Stromal cell of bone marrow (primary cell): ENCODE measurements around the gene DOK7.
"Not testable (repeated sequence)": the region's sequence is repeated elsewhere in the genome, so short reads cannot be mapped to it uniquely, and the experiment has no call there.

Experiments
- DNase-seq: peaks from one replicate; pipeline ENCODE4 v3.0.0-alpha.2; 2012; ENCODE audit warnings: low read depth

Gene DOK7

DNA sequence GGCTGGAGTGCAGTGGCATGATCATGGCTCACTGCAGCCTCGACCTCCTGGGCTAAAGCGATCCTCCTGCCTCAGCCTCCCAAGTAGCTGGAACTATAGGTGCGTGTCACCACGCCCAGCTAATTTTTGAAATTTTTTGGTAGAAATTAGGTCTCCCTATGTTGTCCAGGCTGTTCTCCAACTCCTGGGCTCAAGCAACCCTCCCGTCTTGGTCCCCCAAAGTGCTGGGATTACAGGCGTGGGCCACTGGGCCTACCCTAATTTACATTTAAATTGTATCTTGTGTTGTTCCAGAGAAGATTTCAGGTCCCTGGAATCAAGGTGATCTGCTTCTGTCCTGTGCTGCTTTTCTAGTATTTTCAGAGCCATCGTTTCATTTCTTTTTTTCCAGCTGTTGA lies 70.3 kb downstream of the DOK7 start:
- no peak for DNase-seq

DNA sequence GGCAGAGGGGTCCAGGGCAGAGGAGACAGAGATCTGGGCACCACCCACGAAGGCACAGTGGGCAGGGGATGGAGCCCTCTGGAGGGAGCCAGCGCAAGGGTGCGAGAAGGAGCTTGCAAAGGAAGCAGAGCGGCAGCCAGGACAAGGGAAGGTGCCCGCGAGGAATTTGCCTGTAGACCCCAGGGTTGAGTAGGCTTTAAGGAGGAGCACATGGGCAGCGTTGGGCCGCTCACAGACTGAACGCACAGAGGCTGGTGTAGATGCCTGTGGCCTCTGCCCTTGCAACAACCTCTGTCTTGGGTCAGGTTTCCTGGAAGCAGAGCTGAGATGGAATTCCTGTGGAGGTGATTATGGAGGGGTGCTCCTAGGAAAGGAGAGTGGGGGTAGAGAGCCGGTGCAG lies 72.7 kb downstream of the DOK7 start:
- DNase-seq: not testable (repeated sequence)

DNA sequence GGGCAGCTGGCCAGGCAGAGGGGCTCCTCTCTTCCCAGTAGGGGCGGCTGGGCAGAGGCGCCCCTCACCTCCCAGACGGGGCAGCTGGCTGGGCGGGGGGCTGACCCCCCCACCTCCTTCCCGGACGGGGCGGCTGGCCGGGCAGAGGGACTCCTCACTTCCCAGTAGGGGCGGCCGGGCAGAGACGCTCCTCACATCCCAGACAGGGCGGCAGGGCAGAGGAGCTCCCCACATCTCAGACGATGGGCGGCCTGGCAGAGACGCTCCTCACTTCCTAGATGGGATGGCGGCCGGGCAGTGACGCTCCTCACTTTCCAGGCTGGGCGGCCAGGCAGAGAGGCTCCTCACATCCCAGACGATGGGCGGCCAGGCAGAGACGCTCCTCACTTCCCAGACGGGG lies 75.8 kb downstream of the DOK7 start:
- not testable (repeated sequence) for DNase-seq

DNA sequence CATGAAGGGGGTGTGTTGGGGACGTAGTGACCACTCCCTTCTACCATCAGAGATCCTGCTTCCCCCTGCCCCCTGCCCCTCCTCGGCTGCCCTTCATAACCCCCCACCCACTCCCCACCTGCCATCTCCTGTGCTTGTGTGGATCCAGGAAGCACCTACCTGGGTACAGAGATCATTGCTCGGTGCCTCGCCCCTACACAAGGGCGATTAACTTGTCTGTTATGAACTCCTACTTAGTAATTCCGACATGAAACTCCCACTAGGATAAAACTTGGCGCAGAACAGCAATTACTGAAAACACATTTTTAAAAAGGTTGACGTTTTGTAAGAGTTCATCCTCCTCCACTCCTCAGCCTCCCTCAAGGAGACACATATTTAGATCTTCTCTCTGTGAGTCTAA lies 80.3 kb downstream of the DOK7 start:
- not testable (repeated sequence) for DNase-seq
